Medulla oblongata (tissue), 1 donor: ENCODE measurements around the gene LSR.
"Not testable (repeated sequence)": the region's sequence is repeated elsewhere in the genome, so short reads cannot be mapped to it uniquely, and the experiment has no call there.

Experiments used
- DNase-seq: peaks from one replicate; pipeline ENCODE4 v3.0.0-alpha.2; 2015; ENCODE audit errors: extremely low spot score

The LSR gene

DNA sequence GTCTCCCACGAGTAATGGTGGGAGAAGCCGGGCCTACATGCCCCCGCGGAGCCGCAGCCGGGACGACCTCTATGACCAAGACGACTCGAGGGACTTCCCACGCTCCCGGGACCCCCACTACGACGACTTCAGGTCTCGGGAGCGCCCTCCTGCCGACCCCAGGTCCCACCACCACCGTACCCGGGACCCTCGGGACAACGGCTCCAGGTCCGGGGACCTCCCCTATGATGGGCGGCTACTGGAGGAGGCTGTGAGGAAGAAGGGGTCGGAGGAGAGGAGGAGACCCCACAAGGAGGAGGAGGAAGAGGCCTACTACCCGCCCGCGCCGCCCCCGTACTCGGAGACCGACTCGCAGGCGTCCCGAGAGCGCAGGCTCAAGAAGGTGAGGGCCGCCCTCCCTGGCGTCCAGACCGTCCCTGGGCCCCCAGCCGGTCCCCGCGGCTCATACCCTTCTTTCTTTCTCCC, 18.6 kb downstream of the LSR start:
- no peak for DNase-seq

DNA sequence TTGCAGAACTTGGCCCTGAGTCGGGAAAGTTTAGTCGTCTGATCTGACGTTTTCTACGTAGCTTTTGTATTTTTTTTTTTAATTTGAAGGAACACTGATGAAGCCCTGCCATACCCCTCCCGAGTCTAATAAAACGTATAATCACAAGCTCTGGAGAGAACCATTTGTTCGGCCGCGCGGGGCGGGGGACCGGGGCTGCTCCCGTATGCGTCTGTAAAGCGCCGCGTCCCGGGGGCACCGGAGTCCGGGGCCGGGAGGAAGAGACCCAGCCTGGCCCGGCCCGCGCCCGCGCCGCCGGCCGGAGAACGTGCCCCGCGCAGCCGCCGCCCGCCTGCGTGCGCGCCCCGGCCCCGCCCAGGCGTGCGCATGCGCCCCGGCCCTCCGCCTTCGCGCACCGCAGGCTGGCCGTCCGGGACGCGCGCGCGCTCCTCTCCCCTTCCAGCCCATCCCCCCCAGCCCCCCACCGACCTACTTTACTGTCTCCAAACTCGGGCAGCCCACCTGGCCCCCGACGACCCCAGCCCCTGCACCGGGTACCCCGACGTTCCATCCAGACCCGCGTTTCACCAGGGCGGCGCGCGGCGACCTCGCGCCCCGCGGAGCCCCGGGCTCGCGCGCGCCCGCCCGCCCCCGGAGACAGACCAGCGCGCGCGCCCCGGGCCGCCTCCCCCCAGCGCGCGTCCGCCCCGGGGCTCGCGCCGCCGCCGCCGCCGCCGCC, 19.2 kb downstream of the LSR start:
- peak; percentile 67 for DNase-seq

- DNase-seq: peak; percentile 70
Measured at GRCh38 chr19:35268536-35269437, 20.0 kb downstream of the LSR start, which contains the start of gene USF2. Gene USF2 (plus strand): TSS chr19:35268962. CDS start chr19:35269102, 140 bp downstream.

- peak; percentile 82 for DNase-seq
Measured at GRCh38 chr19:35269438-35270117, 20.8 kb downstream of the LSR start.

DNA sequence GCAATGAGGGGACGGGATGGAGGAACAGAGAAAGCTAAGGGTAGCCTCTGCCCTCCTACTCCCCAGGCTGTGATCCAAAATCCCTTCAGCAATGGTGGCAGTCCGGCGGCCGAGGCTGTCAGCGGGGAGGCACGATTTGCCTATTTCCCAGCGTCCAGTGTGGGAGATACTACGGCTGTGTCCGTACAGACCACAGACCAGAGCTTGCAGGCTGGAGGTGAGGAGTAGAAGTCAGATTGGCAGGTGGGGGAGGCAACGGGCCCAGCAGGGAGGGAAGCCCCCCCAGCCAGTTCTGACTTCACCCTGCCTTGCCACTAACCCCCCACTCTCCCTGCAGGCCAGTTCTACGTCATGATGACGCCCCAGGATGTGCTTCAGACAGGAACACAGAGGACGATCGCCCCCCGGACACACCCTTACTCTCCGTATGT, 21.6 kb downstream of the LSR start:
- no peak for DNase-seq

- no peak for DNase-seq
Measured at GRCh38 chr19:35271546-35271945, 22.7 kb downstream of the LSR start.

DNA sequence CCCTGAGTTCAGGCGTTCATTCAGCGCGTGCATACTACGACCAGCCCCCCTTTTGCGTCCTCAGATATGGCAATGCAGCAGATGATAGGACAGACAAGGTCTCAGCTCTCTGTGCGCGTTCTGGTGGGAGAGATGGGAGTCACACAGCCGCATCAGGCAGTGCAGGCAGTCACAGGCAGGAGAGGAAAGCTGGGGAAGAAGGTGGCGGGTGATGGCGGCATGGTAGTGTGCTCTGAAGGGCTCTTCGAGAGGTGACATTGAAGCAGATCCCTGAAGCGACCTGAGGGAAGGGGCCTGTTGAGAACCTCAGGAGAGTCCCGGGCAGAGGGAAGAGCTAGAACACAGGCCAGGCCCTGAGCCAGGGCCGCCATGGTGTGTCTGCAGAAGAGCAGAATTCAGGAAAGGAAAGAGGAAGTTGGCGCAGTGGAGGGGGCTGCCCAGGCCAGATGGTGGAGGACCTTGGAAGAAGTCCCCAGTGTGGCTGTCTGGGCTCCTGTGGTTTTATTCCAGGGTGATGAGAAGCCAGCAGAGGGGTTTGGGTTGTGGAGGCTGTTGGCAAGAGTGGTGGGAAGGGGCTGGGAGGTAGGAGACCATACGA, 23.4 kb downstream of the LSR start:
- DNase-seq: peak; percentile 73

- no peak for DNase-seq
Measured at GRCh38 chr19:35272954-35273649, 24.3 kb downstream of the LSR start.

- no peak for DNase-seq
Measured at GRCh38 chr19:35273686-35274259, 25.0 kb downstream of the LSR start.

DNA sequence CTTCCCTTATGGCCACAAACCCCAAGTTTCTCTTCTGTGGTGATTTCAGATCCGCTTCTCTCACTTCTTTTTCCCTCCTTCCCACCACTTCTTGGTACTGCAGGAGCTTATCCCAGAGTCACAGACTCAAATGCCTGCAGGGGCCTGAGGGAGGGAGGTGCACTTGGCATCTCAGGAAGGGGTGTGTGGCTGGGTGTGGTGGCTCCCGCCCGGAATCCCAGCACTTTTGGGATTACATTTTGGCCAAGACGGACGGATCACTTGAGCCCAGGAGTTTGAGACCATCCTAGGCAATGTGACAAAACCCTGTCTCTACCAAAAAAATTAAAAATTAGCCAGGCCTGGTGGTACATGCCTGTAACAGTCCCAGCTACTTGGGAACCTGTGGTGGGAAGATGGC, 25.5 kb downstream of the LSR start:
- no peak for DNase-seq

GRCh38 chr19:35276706-35277281, 28.0 kb downstream of the LSR start:
- DNase-seq: no peak

DNA sequence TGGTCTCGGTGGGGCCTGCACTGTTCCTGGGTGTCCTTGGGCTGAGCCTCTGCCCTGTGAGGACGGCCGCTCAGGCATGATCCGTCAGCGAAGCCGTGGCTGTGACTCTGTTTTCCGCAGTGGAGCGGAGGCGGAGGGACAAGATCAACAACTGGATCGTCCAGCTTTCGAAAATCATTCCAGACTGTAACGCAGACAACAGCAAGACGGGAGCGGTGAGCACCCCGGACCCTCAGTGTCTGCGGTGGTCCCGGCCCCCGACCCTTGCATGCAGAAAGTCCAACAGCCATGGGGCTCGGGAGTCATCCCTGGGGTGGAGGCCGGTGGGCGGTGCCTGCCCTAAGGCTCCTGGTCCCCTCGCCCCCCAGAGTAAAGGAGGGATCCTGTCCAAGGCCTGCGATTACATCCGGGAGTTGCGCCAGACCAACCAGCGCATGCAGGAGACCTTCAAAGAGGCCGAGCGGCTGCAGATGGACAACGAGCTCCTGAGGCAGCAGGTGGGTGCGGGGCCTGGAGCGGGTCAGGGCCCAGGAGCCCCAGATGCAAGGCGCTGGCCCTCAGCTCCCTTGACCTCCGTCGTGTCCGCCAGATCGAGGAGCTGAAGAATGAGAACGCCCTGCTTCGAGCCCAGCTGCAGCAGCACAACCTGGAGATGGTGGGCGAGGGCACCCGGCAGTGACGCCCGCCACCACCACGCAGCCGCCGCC, 29.9 kb downstream of the LSR start:
- DNase-seq: no peak

- no peak for DNase-seq
Measured at GRCh38 chr19:35279374-35279773, 30.6 kb downstream of the LSR start.

- no peak for DNase-seq
Measured at GRCh38 chr19:35279985-35280821, 31.4 kb downstream of the LSR start.

GRCh38 chr19:35281303-35281702, 32.5 kb downstream of the LSR start:
- no peak for DNase-seq

- DNase-seq: no peak
Measured at GRCh38 chr19:35284153-35285094, 35.6 kb downstream of the LSR start.

DNA sequence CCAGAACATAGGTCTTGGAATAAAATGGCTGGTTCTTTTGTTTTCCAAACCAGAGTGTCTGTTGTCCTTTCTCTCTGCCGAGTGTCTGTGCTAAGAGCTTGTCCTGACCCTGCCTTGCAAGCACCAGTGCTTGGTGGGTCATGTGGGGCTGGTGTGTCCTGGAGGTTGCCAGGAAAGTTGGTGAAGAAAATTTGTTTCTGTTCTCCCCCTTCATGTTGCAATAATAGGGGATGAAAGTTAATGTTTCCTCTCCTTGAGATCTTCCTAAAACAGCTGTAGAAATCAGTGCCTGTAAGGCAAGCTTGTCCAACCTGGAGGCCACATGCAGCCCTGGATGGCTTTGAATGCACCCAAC, 36.3 kb downstream of the LSR start:
- no peak for DNase-seq

DNA sequence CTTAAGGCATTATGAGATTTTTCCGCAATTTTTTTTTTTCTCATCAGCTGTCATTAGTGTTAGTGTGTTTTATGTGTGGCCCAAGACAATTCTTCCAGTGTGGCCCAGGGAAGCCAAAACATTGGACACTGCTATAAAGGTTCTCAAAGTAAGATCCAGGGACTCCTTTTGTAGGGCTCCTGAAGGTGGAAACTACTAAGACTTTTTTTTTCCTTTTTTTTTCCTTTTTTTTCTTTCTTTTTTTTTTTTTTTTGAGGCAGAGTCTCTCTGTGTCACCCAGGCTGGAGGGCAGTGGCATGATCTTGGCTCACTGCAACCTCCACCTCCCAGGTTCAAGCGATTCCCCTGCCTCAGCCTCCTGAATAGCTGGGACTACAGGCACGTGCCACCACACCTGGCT, 36.7 kb downstream of the LSR start:
- not testable (repeated sequence) for DNase-seq
